ENCODE data around the gene ATP5PD.
A peak's percentile ranks its signal among the peaks of the same experiment; 100 is the strongest.
"Not testable (repeated sequence)": the region's sequence is repeated elsewhere in the genome, so short reads cannot be mapped to it uniquely, and the experiment has no call there.

The ATP5PD gene

GRCh38 chr17:75048249-75048878, 1.6 kb upstream of the ATP5PD start:
- DNase-seq, result no peak

- DNase-seq, result no peak
These were observed 779 bp upstream of the ATP5PD start for GRCh38 chr17:75047398-75048098.

GRCh38 chr17:75045946-75046406, 793 bp downstream of the ATP5PD start:
- not testable (repeated sequence) for DNase-seq

- no peak for DNase-seq
These were observed 2.1 kb downstream of the ATP5PD start for GRCh38 chr17:75044716-75045115.

- not testable (repeated sequence) for DNase-seq
These were observed 3.0 kb downstream of the ATP5PD start for GRCh38 chr17:75043789-75044188.

GRCh38 chr17:75041656-75042280, 5.0 kb downstream of the ATP5PD start:
- no peak for DNase-seq

GRCh38 chr17:75039238-75039637, 7.5 kb downstream of the ATP5PD start:
- DNase-seq, result no peak

GRCh38 chr17:75036643-75037268, 10.0 kb downstream of the ATP5PD start:
- no peak for DNase-seq

GRCh38 chr17:75034236-75034908, 12.4 kb downstream of the ATP5PD start:
- peak; percentile 87 for DNase-seq

- peak; percentile 94 for DNase-seq
These were observed 13.2 kb downstream of the ATP5PD start for GRCh38 chr17:75033346-75034235.

- DNase-seq, result no peak
These were observed 14.0 kb downstream of the ATP5PD start for GRCh38 chr17:75032720-75033280.

- peak; percentile 15 for DNase-seq
These were observed 14.6 kb downstream of the ATP5PD start for GRCh38 chr17:75031972-75032719.

- no peak for DNase-seq
These were observed 16.6 kb downstream of the ATP5PD start for GRCh38 chr17:75030161-75030560.

GRCh38 chr17:75026650-75027049, 20.1 kb downstream of the ATP5PD start:
- not testable (repeated sequence) for DNase-seq

- DNase-seq, result not testable (repeated sequence)
These were observed 21.4 kb downstream of the ATP5PD start for GRCh38 chr17:75025398-75025734.

GRCh38 chr17:75024686-75025397, 21.9 kb downstream of the ATP5PD start:
- no peak for DNase-seq

- DNase-seq, result no peak
These were observed 26.2 kb downstream of the ATP5PD start for GRCh38 chr17:75020331-75021110.

GRCh38 chr17:75019710-75020109, 27.1 kb downstream of the ATP5PD start:
- no peak for DNase-seq

- no peak for DNase-seq
These were observed 27.6 kb downstream of the ATP5PD start for GRCh38 chr17:75019146-75019545.
